Stomach (tissue), 9 donors: ENCODE measurements around the gene PLA2G1B. TPM values are rescaled to one million over a fixed set of nuclear protein-coding genes. Genes with fewer than 3 reads are reported as not detected.
"Not testable (repeated sequence)": the region's sequence is repeated elsewhere in the genome, so short reads cannot be mapped to it uniquely, and the experiment has no call there.

Experiments
- DNase-seq, 2 donors: peaks; one replicate each; pipeline versions ENCODE4 v3.0.0 to v3.0.0-alpha.2; 2013 to 2019
- H3K27ac ChIP-seq, 5 donors: fragments of 200-600 bp in 4 of 5; sonication (generic) in 4 of 5; one replicate each; pipeline ENCODE4 v1.5.1; 2013 to 2019; ENCODE audit warnings: mild to moderate bottlenecking in 1 of 5, moderate library complexity in 1 of 5
- H3K27me3 ChIP-seq, 3 donors: fragments of 200-600 bp; sonication (generic); one replicate each; pipeline ENCODE4 v1.5.1; 2017 to 2019; ENCODE audit warnings: mixed run types in 1 of 3
- H3K36me3 ChIP-seq, 4 donors: fragments of 200-600 bp; sonication (generic); 1 replicate in 3 of 4; 2 replicates in 1 of 4; pipeline ENCODE4 v1.5.1; 2016 to 2019
- H3K4me1 ChIP-seq, 4 donors: fragments of 200-600 bp; sonication (generic); one replicate each; pipeline ENCODE4 v1.5.1; 2016 to 2019
- H3K4me3 ChIP-seq, 4 donors: fragments of 200-600 bp; sonication (generic) in 3 of 4; one replicate each; pipeline ENCODE4 v1.5.1; 2016 to 2019; ENCODE audit warnings: mild to moderate bottlenecking in 1 of 4
- H3K9me3 ChIP-seq, 4 donors: fragments of 200-600 bp; sonication (generic); one replicate each; pipeline ENCODE4 v1.5.1; 2016 to 2019
- CTCF ChIP-seq, 7 experiments: fragments of 450-650 bp in 4 of 7; fragments of 200-600 bp in 3 of 7; sonication (generic) in 3 of 7; IDR thresholded peaks; one replicate each; pipeline ENCODE4 v1.5.1; 2016 to 2019; ENCODE audit warnings: antibody characterized with exemption in 7 of 7, control low read depth in 2 of 7, mild to moderate bottlenecking in 1 of 7
- EP300 ChIP-seq: sonication (generic); formaldehyde crosslinking; IDR thresholded peaks from one replicate; pipeline ENCODE4 v1.6.1; 2017; ENCODE audit warnings: antibody characterized with exemption
- POLR2A ChIP-seq, 4 donors: fragments of 450-650 bp; IDR thresholded peaks; one replicate each; pipeline ENCODE4 v1.6.1; 2016; ENCODE audit warnings: antibody characterized with exemption in 4 of 4, control low read depth in 2 of 4, mild to moderate bottlenecking in 1 of 4, moderate library complexity in 1 of 4
- POLR2AphosphoS5 ChIP-seq, 3 donors: sonication (generic); formaldehyde crosslinking; IDR thresholded peaks; one replicate each; pipeline ENCODE4 v1.6.1; 2016; ENCODE audit warnings: antibody characterized with exemption in 3 of 3
- WGBS, 5 donors: extraction: QIAGEN DNeasy Blood & Tissue Kit in 3 of 5; methylation state at CpG; one replicate each; pipeline versions ENCODE4 v1.1.5 to v1.1.7; 2013 to 2018; 5-methylcytosine and 5-hydroxymethylcytosine counted together
- intact Hi-C: fragments of 100-400 bp; cut with DNase I; formaldehyde crosslinking; loops from one replicate; pipeline ENCODE4 v1.15.1; 2023; ENCODE audit warnings: low total_unique reads
- polyA plus RNA-seq, 3 donors: library from polyadenylated mRNA; stranded (reverse); fragments of 200-250 nt; gene quantifications; one replicate each; pipeline ENCODE4 v1.2.3, GENCODE V29; 2013
- total RNA-seq, 5 donors: library from RNA; depleted of rRNA; stranded (reverse); fragments of >200 nt; gene quantifications; one replicate each; pipeline versions ENCODE4 v1.1.0 to v1.2.3, GENCODE V29; 2014 to 2016
- donor health status: healthy with polysubstance abuse.
- donor health status: Bipolar disorder and iron deficiency.
- donor health status: healthy.

PLA2G1B gene
- total and polyA plus RNA-seq, 8 donors: 7.0 to 18.5 (median 10.2) TPM; not detected in 5

GRCh38 chr12:120339256-120339655 lies 11.7 kb upstream of the PLA2G1B start:
- no peak for TF ChIP-seq POLR2AphosphoS5 (IDR thresholded peaks at IDR 0.05)
- TF ChIP-seq EP300: no peak
- TF ChIP-seq POLR2A (IDR thresholded peaks at IDR 0.05): no peak
- TF ChIP-seq CTCF (IDR thresholded peaks at IDR 0.05): no peak
- H3K9me3 ChIP-seq: peaks cover 0 to 15% (median 5%) of the 10 kb centered on the region in 4 donors
- 76 to 90% (median 80%) methylated on average over 4 of the region's 4 CpGs for WGBS, 5 donors
- H3K4me3 ChIP-seq: no peak overlapping the region
- H3K27me3 ChIP-seq: no peaks in the 10 kb centered on the region
- H3K4me1 ChIP-seq: peaks cover 0 to 6% (median 2%) of the 10 kb centered on the region in 4 donors
- intact Hi-C loops: no loop called here
- peaks cover 0 to 13% (median 6%) of the 10 kb centered on the region in 4 donors for H3K36me3 ChIP-seq
- no peak for DNase-seq
- H3K27ac ChIP-seq: no peak overlapping the region

- Histone ChIP-seq H3K27me3 (no peaks in the 10 kb centered on the region), H3K9me3 (peaks cover 0 to 15% (median 5%) of the 10 kb centered on the region in 4 donors), H3K27ac (no peak overlapping the region), H3K36me3 (no peaks in the 10 kb centered on the region), H3K4me1 (peaks cover 0 to 6% (median 2%) of the 10 kb centered on the region in 4 donors), H3K4me3 (no peak overlapping the region)
- no peak for TF ChIP-seq POLR2A (IDR thresholded peaks at IDR 0.05)
- no peak for TF ChIP-seq CTCF (IDR thresholded peaks at IDR 0.05)
- TF ChIP-seq POLR2AphosphoS5 (IDR thresholded peaks at IDR 0.05): no peak
- no peak for TF ChIP-seq EP300
- no peak for DNase-seq
- intact Hi-C loops: no loop called here
- 79 to 92% (median 86%) methylated on average over 2 of the region's 2 CpGs for WGBS, 5 donors
Measured at GRCh38 chr12:120337730-120338129, 10.2 kb upstream of the PLA2G1B start.

GRCh38 chr12:120336392-120336791 lies 8.8 kb upstream of the PLA2G1B start:
- 88 to 95% (median 94%) methylated on average over 2 of the region's 2 CpGs for WGBS, 5 donors

GRCh38 chr12:120335447-120335846 lies 7.9 kb upstream of the PLA2G1B start:
- H3K27ac ChIP-seq, H3K36me3 ChIP-seq, intact Hi-C loops, H3K4me1 ChIP-seq, H3K27me3 ChIP-seq, H3K4me3 ChIP-seq: not testable (repeated sequence)
- peak in 5 of 7 experiments; percentile 45 to 72 (median 65) for TF ChIP-seq CTCF (IDR thresholded peaks at IDR 0.05)
- WGBS, 5 donors: 16 to 21% (median 20%) methylated on average over 12 of the region's 12 CpGs
- DNase-seq: peak; percentile 66 to 84
- H3K9me3 ChIP-seq: peaks cover 0 to 15% (median 5%) of the 10 kb centered on the region in 4 donors

More at GRCh38 chr12:120336392-120336791, 8.8 kb upstream of the PLA2G1B start:
- H3K4me1 ChIP-seq, DNase-seq, H3K36me3 ChIP-seq, H3K27me3 ChIP-seq, intact Hi-C loops, H3K4me3 ChIP-seq, H3K27ac ChIP-seq: not testable (repeated sequence)
- peaks cover 0 to 15% (median 5%) of the 10 kb centered on the region in 4 donors for H3K9me3 ChIP-seq

- no peak overlapping the region for H3K4me3 ChIP-seq
- WGBS, 5 donors: 77 to 84% (median 81%) methylated on average over 6 to 7 of the region's 7 CpGs
- H3K27me3 ChIP-seq: no peaks in the 10 kb centered on the region
- H3K36me3 ChIP-seq: no peaks in the 10 kb centered on the region
- H3K4me1 ChIP-seq: peaks cover 0 to 12% (median 2%) of the 10 kb centered on the region in 4 donors
- H3K27ac ChIP-seq: no peak overlapping the region
- TF ChIP-seq EP300 (no peak), POLR2AphosphoS5 (IDR thresholded peaks at IDR 0.05) (no peak), CTCF (IDR thresholded peaks at IDR 0.05) (no peak)
- intact Hi-C loops: no loop called here
- H3K9me3 ChIP-seq: peaks cover 0 to 7% (median 3%) of the 10 kb centered on the region in 4 donors
- DNase-seq: no peak
Measured at GRCh38 chr12:120332523-120332922, 4.9 kb upstream of the PLA2G1B start.
